ENCODE results near the gene NOC3L.
"Not testable (repeated sequence)": the region's sequence is repeated elsewhere in the genome, so short reads cannot be mapped to it uniquely, and the experiment has no call there.

NOC3L gene

DNA sequence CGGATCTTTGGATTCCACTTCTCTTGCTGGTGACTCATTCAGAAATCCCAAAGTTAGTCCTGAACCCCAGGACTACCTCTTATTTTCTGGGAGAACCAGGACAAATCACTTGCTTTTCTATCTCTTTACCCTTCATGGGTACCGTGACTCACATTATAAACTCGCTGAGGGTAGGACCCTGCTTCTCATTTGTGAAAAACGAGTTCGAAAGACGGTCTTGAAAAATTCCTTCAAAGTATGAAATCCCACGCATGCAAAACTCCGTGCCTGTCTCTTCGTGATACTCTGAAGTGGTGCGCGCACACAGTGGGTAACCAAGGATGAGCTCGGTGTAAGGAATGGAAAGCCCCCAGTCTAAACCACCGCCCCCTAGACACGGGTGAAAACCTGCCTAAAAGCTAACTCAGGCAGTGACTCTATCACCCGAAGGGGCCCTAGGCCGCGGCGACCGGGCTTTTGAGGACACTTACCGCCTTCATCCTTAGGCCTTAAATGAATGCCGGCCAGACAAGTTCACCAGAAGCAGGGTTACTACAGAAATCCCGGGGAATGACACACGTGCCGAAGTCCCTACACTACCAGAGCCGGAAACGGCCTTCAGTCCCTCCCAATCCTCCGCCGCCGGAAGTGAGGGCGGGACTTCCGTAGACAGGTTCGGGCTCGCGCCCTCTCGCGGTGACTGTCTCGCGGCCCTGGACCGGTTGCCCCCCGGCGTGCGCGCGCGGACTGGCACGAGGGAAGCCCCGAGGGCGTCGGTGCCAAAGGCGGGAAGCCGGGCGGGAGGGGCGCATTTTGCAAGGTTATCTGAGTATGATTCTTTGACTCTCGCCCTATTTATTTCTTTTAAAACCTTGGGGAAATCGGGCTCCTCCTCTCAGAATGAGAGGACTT is at the start of gene NOC3L:
Gene NOC3L, minus strand, starts transcription at position 580 of the 891 bp plus-strand sequence. Its CDS starts 101 bp downstream, at position 479.
- peak; percentile 82 for DNase-seq

GRCh38 chr10:94412449-94412848 is 49.7 kb upstream of the NOC3L start:
- DNase-seq: no peak

DNA sequence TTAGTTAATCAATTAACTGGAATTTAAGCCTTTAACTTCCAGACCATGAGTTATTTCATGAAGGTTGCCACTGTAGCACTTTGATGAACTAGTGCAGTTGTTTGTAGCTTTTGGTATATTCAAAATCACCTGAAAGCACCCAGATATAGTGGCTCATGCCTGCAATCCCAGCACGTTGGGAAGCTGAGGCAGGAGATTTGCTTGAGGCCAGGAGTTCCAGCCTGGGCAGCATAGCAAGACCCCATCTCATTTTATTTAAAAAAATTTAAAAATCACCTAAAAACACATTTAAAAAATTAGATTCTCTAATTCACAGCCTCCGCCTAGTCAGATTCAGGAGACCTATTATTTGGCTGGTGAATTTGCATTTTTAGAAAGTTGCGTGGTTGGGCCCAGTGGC is 48.6 kb upstream of the NOC3L start:
- no peak for DNase-seq

GRCh38 chr10:94409021-94409657 is 46.4 kb upstream of the NOC3L start:
- no peak for DNase-seq

DNA sequence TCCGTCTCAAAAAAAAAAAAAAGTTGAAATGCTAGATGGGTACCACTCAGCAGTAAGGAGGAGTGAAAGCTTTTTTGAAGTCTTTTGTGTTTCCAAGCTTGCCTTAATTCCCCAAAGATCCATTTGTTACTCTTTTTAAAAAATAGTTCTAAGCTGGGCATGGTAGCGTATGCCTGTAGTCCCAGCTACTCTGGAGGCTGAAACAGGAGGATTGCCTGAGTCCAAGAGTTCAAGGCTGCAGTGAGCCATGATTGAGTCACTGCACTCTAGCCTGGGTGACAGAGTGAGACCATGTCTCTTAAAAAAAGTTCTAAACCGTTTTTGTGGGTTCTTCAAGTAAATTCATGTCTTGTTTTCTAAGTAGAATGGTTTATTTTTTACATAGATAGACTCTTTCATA is 44.9 kb upstream of the NOC3L start:
- no peak for DNase-seq

- no peak for DNase-seq
Measured at GRCh38 chr10:94405406-94405805, 42.7 kb upstream of the NOC3L start.

DNA sequence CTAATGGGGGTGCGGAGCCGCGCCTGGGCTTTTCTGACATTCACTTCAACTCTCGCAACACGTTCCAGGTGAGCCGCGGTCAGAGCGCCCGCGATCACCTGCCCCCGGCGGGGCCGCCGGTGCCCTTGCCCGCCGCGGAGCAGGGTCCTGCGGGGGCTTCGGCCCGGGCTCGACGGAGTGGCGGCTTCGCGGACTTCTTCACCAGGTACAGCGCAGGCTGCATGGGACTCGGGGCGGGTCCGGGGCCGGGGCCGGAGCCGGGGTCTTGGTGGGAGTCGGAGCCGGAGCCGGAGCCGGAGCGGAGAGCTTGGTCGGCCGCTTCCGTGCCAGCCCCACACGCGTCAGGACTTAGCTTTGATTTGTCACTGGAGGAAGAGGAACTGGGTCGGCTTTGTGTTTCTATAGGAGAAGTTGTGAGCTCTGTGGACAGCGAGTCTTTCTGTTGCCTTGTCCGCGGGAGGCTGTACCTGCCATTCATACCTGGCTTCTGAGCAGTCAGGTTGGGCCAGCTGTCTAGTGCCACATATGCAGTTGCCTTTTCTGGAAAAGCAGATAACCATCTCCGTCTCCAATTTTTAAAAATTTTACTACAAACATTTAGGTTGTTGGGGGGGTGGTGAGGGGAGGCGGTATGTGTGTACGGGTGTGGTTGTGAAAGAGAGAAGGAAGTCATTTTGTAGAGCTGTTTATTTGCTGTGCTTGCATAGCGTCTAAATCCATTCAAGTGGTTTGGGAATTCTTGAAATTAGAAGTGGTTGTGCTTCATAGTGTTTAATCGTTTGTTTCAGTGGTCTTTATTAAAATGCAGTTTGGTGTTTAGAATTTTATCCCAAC is 40.9 kb upstream of the NOC3L start:
- DNase-seq: peak; percentile 54

GRCh38 chr10:94402843-94403379 is 40.2 kb upstream of the NOC3L start:
- peak; percentile 4 for DNase-seq

- peak; percentile 90 for DNase-seq
Measured at GRCh38 chr10:94402204-94402842, 39.6 kb upstream of the NOC3L start, which contains the start of gene TBC1D12. Gene TBC1D12 (plus strand): TSS chr10:94402541. CDS start chr10:94402614, 73 bp downstream.

- no peak for DNase-seq
Measured at GRCh38 chr10:94398762-94399161, 36.0 kb upstream of the NOC3L start.

- no peak for DNase-seq
Measured at GRCh38 chr10:94397549-94398370, 35.0 kb upstream of the NOC3L start.

DNA sequence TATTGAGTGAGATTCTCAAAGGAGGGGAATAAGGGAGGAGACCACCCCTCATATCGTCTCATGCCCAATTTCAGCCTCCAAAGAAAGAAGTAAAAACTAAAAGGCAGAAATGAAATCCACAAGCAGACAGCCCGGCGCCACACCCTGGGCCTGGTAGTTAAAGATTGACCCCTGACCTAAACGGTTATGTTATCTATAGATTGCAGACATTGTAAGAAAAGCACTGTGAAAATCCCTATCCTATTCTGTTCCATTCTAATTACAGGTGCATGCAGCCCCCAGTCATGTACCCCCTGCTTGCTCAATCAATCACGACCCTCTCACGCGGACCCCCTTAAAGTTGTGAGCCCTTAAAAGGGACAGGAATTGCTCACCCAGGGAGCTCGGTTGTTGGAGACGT is 29.4 kb upstream of the NOC3L start:
- not testable (repeated sequence) for DNase-seq

DNA sequence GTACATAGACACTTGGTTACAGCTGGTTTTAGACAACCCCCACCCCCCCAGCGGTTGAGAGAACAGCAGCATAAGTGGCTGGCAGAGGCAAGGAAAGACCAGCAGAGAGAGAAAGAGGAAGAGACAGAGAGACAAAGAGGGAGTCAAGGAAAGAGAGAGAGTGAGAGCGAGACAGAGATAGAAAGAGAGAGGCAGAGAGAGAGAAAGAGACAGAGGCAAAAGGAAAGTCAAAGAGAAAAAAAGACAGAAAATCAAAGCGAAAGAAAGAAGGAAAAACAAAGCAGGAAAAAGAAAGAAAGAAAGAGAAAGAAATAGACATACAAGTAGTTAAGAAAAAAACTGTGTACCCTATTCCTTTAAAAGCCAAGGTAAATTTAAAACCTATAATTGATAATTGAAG is 23.0 kb upstream of the NOC3L start:
- DNase-seq: not testable (repeated sequence)

GRCh38 chr10:94383530-94383929 is 20.8 kb upstream of the NOC3L start:
- DNase-seq: no peak

DNA sequence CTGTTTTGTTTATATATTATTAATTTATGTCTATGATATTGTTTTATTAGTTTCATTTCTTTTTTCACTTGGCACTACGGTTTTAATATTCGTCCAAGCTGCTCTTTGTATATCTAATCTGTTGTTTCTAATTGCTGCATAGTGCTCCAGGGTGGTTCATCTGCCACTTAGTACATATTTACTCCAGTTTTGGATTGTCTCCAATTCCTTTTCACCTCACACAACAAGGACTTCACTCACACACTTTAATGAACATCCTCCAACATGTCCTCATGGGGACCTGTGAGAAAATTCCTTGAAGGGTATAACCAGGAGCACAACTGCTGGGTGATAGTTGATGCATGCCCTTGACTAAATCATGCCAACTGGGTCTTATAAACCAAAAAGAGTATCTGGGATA is 14.1 kb upstream of the NOC3L start:
- DNase-seq: no peak

DNA sequence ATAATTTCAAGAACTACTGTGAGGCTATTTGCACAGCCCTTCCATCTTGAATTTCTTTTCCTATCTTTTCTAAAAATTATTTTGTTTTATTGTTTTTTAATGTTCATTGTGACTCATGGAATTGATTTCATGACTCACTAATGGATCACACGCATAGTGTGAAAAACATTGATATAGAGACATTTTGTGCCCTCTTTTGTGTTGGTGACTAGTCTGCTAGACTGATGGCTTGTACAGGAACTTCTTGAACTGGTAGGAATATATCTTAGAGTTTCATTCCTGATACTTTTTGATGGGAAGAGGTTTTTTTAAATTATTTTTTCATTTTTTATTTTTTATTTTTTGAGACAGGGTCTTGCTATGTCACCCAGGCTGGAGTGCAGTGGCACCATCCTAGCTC is 12.6 kb upstream of the NOC3L start:
- no peak for DNase-seq

DNA sequence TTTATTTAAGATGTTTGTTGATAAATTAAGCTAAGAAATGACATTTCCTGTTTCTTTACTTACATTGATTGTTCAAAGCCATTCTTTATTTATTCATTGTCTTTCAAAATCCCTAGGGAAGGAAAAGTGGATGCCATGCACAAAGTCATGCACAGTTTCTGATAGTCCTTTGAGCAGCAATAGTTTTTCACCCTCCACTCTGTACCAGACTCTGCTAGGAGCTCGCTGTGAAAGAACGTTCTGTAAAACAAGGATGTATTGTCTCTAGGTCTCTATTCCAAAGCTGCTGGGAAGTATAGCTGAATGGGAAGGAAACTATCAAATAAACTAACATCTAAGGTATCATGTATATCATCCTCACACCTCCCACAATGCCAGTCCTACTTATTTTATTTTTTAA is 7.8 kb upstream of the NOC3L start:
- DNase-seq: no peak

GRCh38 chr10:94366382-94366781 is 3.6 kb upstream of the NOC3L start:
- DNase-seq: no peak

GRCh38 chr10:94364482-94364881 is 1.7 kb upstream of the NOC3L start:
- no peak for DNase-seq

DNA sequence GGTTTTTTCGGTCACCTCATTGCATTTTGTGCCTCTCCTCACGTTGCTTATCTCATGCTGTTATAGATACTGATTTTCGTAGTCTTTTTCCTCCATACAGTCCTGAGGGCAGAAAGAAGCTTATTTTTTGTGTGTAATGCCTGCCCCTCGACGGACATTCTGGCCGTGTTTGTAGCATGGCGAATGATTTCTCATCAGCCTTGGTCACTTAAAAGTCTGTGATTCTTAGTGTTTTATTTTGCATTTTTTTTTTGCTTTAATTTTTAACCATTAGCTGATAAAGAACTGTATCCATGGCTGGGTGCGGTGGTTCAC is 469 bp upstream of the NOC3L start:
- DNase-seq: no peak

GRCh38 chr10:94361171-94361794 is 1.5 kb downstream of the NOC3L start:
- no peak for DNase-seq
